NCI-H774 (cell line): ENCODE measurements around the gene NKAIN2.

Experiments
- DNase-seq: peaks from one replicate; lab custom pipeline; 2025; lab: John Stamatoyannopoulos, UW

The NKAIN2 gene

GRCh38 chr6:124029567-124029966, 225.9 kb downstream of the NKAIN2 start:
- no peak for DNase-seq

GRCh38 chr6:124033501-124033900, 229.8 kb downstream of the NKAIN2 start:
- DNase-seq: peak; percentile 34

GRCh38 chr6:124036384-124036783, 232.7 kb downstream of the NKAIN2 start:
- no peak for DNase-seq

GRCh38 chr6:124040655-124041054, 237.0 kb downstream of the NKAIN2 start:
- no peak for DNase-seq

GRCh38 chr6:124052120-124052519, 248.5 kb downstream of the NKAIN2 start:
- no peak for DNase-seq

GRCh38 chr6:124053315-124053714, 249.7 kb downstream of the NKAIN2 start:
- DNase-seq: no peak

GRCh38 chr6:124054034-124054433, 250.4 kb downstream of the NKAIN2 start:
- DNase-seq: no peak

- no peak for DNase-seq
These were observed 251.7 kb downstream of the NKAIN2 start for GRCh38 chr6:124055395-124055794.

- peak; percentile 88 for DNase-seq
These were observed 252.3 kb downstream of the NKAIN2 start for GRCh38 chr6:124055963-124056362.

- DNase-seq: peak; percentile 98
These were observed 253.0 kb downstream of the NKAIN2 start for GRCh38 chr6:124056407-124057334.

GRCh38 chr6:124057461-124057860, 253.8 kb downstream of the NKAIN2 start:
- peak; percentile 84 for DNase-seq

GRCh38 chr6:124064317-124065113, 260.9 kb downstream of the NKAIN2 start:
- DNase-seq: no peak

- DNase-seq: no peak
These were observed 262.6 kb downstream of the NKAIN2 start for GRCh38 chr6:124066269-124066668.

GRCh38 chr6:124066946-124067552, 263.4 kb downstream of the NKAIN2 start:
- DNase-seq: no peak

- no peak for DNase-seq
These were observed 265.7 kb downstream of the NKAIN2 start for GRCh38 chr6:124069230-124069950.

- no peak for DNase-seq
These were observed 269.4 kb downstream of the NKAIN2 start for GRCh38 chr6:124073021-124073420.

GRCh38 chr6:124073820-124074587, 270.3 kb downstream of the NKAIN2 start:
- no peak for DNase-seq

GRCh38 chr6:124074606-124075005, 270.9 kb downstream of the NKAIN2 start:
- DNase-seq: no peak

GRCh38 chr6:124076336-124077048, 272.8 kb downstream of the NKAIN2 start:
- no peak for DNase-seq

GRCh38 chr6:124078169-124078568, 274.5 kb downstream of the NKAIN2 start:
- DNase-seq: no peak
